Fibroblast of villous mesenchyme (primary cell): ENCODE data around the gene TRIM42. TPM values are rescaled to one million over a fixed set of nuclear protein-coding genes. Genes with fewer than 3 reads are reported as not detected.

Source experiments
- DNase-seq: peaks from one replicate; pipeline ENCODE4 v3.0.0-alpha.2; 2010; ENCODE audit warnings: low read depth
- H3K4me3 ChIP-seq: 2 replicates; pipeline ENCODE4 v1.5.1; 2011; ENCODE audit warnings: low read depth, mild to moderate bottlenecking, low read length
- CTCF ChIP-seq: IDR thresholded peaks from 2 replicates; pipeline ENCODE4 v1.5.1; 2012; ENCODE audit warnings: low read depth, mild to moderate bottlenecking, low read length; ENCODE audit not compliant: insufficient read depth
- total RNA-seq: library from RNA; depleted of rRNA; stranded (reverse); fragments of >200 nt; gene quantifications from 2 replicates; pipeline ENCODE4 v1.2.3, GENCODE V29; 2012

TRIM42 gene
- total RNA-seq, 1 donor: not detected

GRCh38 chr3:140706360-140706759, 28.5 kb downstream of the TRIM42 start:
- no peak overlapping the region for H3K4me3 ChIP-seq
- TF ChIP-seq CTCF: no peak
- no peak for DNase-seq

- no peak overlapping the region for H3K4me3 ChIP-seq
- DNase-seq: no peak
- no peak for TF ChIP-seq CTCF
Measured at GRCh38 chr3:140708815-140709214, 31.0 kb downstream of the TRIM42 start.

- no peak for DNase-seq
- H3K4me3 ChIP-seq: no peak overlapping the region
- no peak for TF ChIP-seq CTCF
Measured at GRCh38 chr3:140709751-140710150, 31.9 kb downstream of the TRIM42 start.

GRCh38 chr3:140710711-140711389, 33.0 kb downstream of the TRIM42 start:
- H3K4me3 ChIP-seq: no peak overlapping the region
- DNase-seq: no peak
- no peak for TF ChIP-seq CTCF

- TF ChIP-seq CTCF: no peak
- H3K4me3 ChIP-seq: no peak overlapping the region
- no peak for DNase-seq
Measured at GRCh38 chr3:140711390-140712035, 33.6 kb downstream of the TRIM42 start.

- H3K4me3 ChIP-seq: no peak overlapping the region
- no peak for TF ChIP-seq CTCF
Measured at GRCh38 chr3:140712301-140712700, 34.4 kb downstream of the TRIM42 start.

More at GRCh38 chr3:140712301-140712700, 34.4 kb downstream of the TRIM42 start:
- DNase-seq: no peak
